Prostate gland (tissue), 2 donors: Measurements from ENCODE around the gene IL1RAPL2. TPM values are rescaled to one million over a fixed set of nuclear protein-coding genes. Genes with fewer than 3 reads are reported as not detected.

Experiments
- DNase-seq: peaks from one replicate; pipeline ENCODE4 v3.0.0-alpha.2; 2019; ENCODE audit warnings: low spot score
- H3K27ac ChIP-seq, 2 donors: fragments of 200-600 bp; sonication (generic); 2 replicates each; pipeline ENCODE4 v1.5.1; 2017 to 2019
- H3K27me3 ChIP-seq: fragments of 200-600 bp; sonication (generic); replicated peaks from 2 replicates; pipeline ENCODE4 v1.5.1; 2019; ENCODE audit not compliant: insufficient read depth
- H3K36me3 ChIP-seq, 2 donors: fragments of 200-600 bp; sonication (generic); 1 replicate in 1 of 2; 2 replicates in 1 of 2; pipeline versions ENCODE4 v1.5.1 to v1.8.1; 2017 to 2019
- H3K4me1 ChIP-seq: fragments of 200-600 bp; sonication (generic); replicated peaks from 2 replicates; pipeline ENCODE4 v1.5.1; 2019
- H3K4me3 ChIP-seq, 2 donors: fragments of 200-600 bp; sonication (generic); 2 replicates each; pipeline ENCODE4 v1.5.1; 2017 to 2019
- H3K9me3 ChIP-seq: fragments of 200-600 bp; sonication (generic); 2 replicates; pipeline ENCODE4 v1.5.1; 2017
- POLR2A ChIP-seq: fragments of 450-650 bp; IDR thresholded peaks from one replicate; pipeline ENCODE4 v1.6.1; 2016; ENCODE audit warnings: antibody characterized with exemption, mild to moderate bottlenecking
- POLR2AphosphoS5 ChIP-seq: sonication (generic); formaldehyde crosslinking; IDR thresholded peaks from one replicate; pipeline ENCODE4 v1.6.1; 2017; ENCODE audit warnings: antibody characterized with exemption
- WGBS: methylation state at CpG from one replicate; pipeline ENCODE4 v1.1.5; 2018; 5-methylcytosine and 5-hydroxymethylcytosine counted together
- intact Hi-C: fragments of 100-400 bp; cut with DNase I; formaldehyde crosslinking; loops from one replicate; pipeline ENCODE4 v1.14.2; 2022
- total RNA-seq, 2 donors: library from RNA; depleted of rRNA; stranded (reverse); fragments of >200 nt; gene quantifications; one replicate each; pipeline ENCODE4 v1.1.0, GENCODE V29; 2016
- TF ChIP-seq, protein P1 (sequence below), 4 experiments: fragments of 200-600 bp in 2 of 4; fragments of 450-650 bp in 2 of 4; sonication (generic) in 2 of 4; IDR thresholded peaks; 1 replicate in 3 of 4; 2 replicates in 1 of 4; pipeline ENCODE4 v1.5.1; 2016 to 2019; ENCODE audit warnings: antibody characterized with exemption in 4 of 4, mild to moderate bottlenecking in 2 of 4, moderate library complexity in 2 of 4

Gene IL1RAPL2
- total RNA-seq, 2 donors from 2014 or later: 0.51 TPM; not detected in 1

DNA sequence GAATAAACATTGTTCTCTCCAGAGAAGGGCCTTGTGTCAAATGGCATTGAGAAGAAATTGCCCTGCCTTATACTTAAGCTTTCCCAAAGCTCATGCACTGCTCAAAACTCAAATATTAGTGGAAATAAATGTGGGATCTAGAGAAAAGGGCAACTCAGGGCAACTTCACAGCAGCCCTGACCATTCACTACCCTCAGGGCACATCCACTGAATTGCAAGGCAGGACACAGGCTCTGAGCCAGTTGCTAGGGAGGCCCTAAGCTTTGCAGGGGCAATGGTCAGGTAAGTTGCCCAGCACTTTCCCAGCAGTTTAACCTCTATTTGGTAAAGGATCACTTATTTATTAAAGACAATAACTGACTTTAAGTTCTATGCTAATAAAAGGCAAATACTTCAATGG is 909.8 kb downstream of the IL1RAPL2 start:
- TF ChIP-seq POLR2A: no peak
- no peak for TF ChIP-seq POLR2AphosphoS5
- TF ChIP-seq, protein P1, sequence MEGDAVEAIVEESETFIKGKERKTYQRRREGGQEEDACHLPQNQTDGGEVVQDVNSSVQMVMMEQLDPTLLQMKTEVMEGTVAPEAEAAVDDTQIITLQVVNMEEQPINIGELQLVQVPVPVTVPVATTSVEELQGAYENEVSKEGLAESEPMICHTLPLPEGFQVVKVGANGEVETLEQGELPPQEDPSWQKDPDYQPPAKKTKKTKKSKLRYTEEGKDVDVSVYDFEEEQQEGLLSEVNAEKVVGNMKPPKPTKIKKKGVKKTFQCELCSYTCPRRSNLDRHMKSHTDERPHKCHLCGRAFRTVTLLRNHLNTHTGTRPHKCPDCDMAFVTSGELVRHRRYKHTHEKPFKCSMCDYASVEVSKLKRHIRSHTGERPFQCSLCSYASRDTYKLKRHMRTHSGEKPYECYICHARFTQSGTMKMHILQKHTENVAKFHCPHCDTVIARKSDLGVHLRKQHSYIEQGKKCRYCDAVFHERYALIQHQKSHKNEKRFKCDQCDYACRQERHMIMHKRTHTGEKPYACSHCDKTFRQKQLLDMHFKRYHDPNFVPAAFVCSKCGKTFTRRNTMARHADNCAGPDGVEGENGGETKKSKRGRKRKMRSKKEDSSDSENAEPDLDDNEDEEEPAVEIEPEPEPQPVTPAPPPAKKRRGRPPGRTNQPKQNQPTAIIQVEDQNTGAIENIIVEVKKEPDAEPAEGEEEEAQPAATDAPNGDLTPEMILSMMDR (IDR thresholded peaks at IDR 0.05): no peak
- intact Hi-C loops: no loop called here
- no peaks in the 10 kb centered on the region for H3K4me1 ChIP-seq
- no peaks in the 10 kb centered on the region for H3K36me3 ChIP-seq
- no peak for DNase-seq
- no peak overlapping the region for H3K27ac ChIP-seq
- no peak overlapping the region for H3K4me3 ChIP-seq
- H3K27me3 ChIP-seq: no peaks in the 10 kb centered on the region
- H3K9me3 ChIP-seq: no peaks in the 10 kb centered on the region

DNA sequence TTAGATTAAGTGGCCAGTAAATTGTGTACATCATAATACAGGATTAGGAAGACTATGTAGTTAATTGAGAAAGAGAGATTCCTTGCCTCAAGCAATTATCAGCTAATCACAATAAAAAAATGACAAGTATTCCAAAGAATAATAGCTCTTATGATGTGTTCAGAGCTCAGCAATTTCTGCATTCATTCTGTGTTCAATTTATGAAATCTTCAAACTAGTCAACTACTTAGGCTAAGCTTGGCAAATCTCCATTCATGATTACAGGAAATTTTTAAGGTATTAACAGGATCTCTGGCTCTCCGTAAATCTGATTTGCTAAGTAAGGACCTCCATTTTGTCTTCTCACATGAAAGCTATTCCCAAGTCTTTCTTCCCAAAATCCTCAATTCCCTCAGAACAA is 911.4 kb downstream of the IL1RAPL2 start:
- WGBS: 93% methylated on average over 1 of the region's 1 CpG
- intact Hi-C loops: no loop called here
- TF ChIP-seq POLR2A: no peak
- TF ChIP-seq, protein P1 (IDR thresholded peaks at IDR 0.05): no peak
- TF ChIP-seq POLR2AphosphoS5: no peak
- no peak overlapping the region for H3K4me3 ChIP-seq
- no peak overlapping the region for H3K27ac ChIP-seq
- no peaks in the 10 kb centered on the region for H3K36me3 ChIP-seq
- no peaks in the 10 kb centered on the region for H3K9me3 ChIP-seq
- no peak for DNase-seq
- H3K27me3 ChIP-seq: no peaks in the 10 kb centered on the region
- H3K4me1 ChIP-seq: no peaks in the 10 kb centered on the region

DNA sequence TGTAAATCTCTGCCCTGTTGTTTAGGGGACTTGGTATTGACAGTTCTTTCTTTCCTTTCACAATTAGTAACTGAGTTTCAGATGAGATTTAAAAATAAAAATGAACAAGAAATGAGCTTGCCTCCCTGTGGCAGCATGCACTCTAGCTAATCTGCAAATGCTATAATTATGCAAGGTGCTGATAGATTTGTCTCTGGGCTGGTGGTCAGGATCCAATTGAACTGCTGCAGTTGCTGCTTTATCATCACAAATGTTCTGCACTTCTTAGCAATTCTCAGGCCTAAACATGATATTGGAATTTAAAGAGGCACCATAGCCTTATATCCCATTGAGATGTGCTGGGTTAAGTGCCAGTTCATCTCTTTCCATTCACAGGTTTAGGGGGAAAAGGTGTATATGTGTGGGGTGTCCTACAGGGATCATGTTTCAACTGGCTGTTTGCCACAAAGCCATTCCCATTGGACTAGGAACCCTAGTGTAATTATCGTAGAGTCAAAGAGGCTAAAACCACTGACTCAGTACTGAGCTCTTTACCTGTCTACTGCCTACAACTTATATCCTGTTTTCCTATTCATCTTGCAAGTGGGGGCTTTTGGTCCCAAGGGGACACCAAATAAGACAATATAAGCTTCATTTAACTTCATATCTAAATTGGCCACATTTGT is 914.8 kb downstream of the IL1RAPL2 start:
- Histone ChIP-seq H3K27ac (no peak overlapping the region), H3K4me1 (no peaks in the 10 kb centered on the region), H3K36me3 (no peaks in the 10 kb centered on the region), H3K9me3 (no peaks in the 10 kb centered on the region), H3K27me3 (no peaks in the 10 kb centered on the region), H3K4me3 (no peak overlapping the region)
- intact Hi-C loops: no loop called here
- WGBS: 75% methylated on average over 1 of the region's 1 CpG
- TF ChIP-seq POLR2AphosphoS5: no peak
- TF ChIP-seq, protein P1 (IDR thresholded peaks at IDR 0.05): no peak
- no peak for DNase-seq

DNA sequence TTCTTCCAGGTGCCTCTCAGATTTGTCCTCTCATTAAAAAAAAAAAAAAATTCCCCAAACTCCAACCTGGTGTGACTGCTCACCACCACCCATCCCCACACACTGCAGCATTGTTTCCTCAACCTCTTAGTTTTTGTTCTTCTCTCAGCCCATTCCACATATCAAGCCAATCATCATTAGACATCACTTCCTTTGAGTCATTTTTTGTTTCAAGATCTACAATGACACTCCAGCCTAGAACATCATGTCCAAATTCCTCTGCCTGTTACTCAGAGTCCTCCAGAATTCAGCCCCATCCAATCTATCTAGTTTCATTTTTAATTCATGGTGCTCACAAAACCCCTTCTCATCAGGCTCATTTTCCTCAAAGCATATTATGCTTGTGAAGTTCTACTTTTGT is 917.0 kb downstream of the IL1RAPL2 start:
- no peak overlapping the region for H3K27ac ChIP-seq
- H3K27me3 ChIP-seq: no peaks in the 10 kb centered on the region
- no peak for DNase-seq
- no peaks in the 10 kb centered on the region for H3K9me3 ChIP-seq
- intact Hi-C loops: no loop called here
- no peaks in the 10 kb centered on the region for H3K4me1 ChIP-seq
- H3K4me3 ChIP-seq: no peak overlapping the region
- no peaks in the 10 kb centered on the region for H3K36me3 ChIP-seq
- TF ChIP-seq, protein P1 (IDR thresholded peaks at IDR 0.05): no peak
- TF ChIP-seq POLR2A (no peak), POLR2AphosphoS5 (no peak)

DNA sequence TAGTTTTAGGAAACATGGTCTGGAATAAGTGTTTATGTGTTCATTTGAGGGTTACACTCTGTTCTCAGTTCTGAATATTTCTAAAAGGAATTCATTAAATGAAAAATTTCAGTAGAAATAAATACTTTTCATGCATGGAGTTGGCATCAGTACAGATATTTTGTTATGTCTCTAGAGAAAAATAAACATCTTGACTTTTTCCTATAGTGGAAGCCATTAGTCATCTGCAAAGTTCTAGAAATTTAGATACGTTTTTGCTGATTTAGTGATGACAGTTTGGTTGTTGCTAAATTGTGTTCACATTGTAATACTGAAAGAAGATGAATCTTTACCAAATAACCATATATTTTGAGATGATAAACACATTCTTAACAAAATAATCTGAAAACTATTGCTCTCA is 922.7 kb downstream of the IL1RAPL2 start:
- 44% methylated on average over 1 of the region's 1 CpG for WGBS
- intact Hi-C loops: no loop called here
- DNase-seq: no peak

More for the DNA sequence above, 922.7 kb downstream of the IL1RAPL2 start:
- Histone ChIP-seq H3K36me3 (no peaks in the 10 kb centered on the region), H3K27me3 (no peaks in the 10 kb centered on the region), H3K27ac (no peak overlapping the region), H3K4me1 (no peaks in the 10 kb centered on the region), H3K4me3 (no peak overlapping the region), H3K9me3 (no peaks in the 10 kb centered on the region)
- TF ChIP-seq POLR2AphosphoS5 (no peak), POLR2A (no peak)
- TF ChIP-seq, protein P1 (IDR thresholded peaks at IDR 0.05): no peak
